ENCODE measurements around the gene FHOD1.
A peak's percentile ranks its signal among the peaks of the same experiment; 100 is the strongest.

Gene FHOD1

GRCh38 chr16:67191995-67192681 lies 55.1 kb downstream of the FHOD1 start, which contains the start of gene E2F4:
E2F4 (plus strand) TSS chr16:67192155; CDS start chr16:67192228, 73 bp downstream.
- TF ChIP-seq, protein P1, sequence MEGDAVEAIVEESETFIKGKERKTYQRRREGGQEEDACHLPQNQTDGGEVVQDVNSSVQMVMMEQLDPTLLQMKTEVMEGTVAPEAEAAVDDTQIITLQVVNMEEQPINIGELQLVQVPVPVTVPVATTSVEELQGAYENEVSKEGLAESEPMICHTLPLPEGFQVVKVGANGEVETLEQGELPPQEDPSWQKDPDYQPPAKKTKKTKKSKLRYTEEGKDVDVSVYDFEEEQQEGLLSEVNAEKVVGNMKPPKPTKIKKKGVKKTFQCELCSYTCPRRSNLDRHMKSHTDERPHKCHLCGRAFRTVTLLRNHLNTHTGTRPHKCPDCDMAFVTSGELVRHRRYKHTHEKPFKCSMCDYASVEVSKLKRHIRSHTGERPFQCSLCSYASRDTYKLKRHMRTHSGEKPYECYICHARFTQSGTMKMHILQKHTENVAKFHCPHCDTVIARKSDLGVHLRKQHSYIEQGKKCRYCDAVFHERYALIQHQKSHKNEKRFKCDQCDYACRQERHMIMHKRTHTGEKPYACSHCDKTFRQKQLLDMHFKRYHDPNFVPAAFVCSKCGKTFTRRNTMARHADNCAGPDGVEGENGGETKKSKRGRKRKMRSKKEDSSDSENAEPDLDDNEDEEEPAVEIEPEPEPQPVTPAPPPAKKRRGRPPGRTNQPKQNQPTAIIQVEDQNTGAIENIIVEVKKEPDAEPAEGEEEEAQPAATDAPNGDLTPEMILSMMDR (IDR thresholded peaks at IDR 0.05; ENCODE audit: low read depth, low read length), result no peak
- peak; percentile 80 for DNase-seq (ENCODE audit: extremely low read depth, low read depth)

DNA sequence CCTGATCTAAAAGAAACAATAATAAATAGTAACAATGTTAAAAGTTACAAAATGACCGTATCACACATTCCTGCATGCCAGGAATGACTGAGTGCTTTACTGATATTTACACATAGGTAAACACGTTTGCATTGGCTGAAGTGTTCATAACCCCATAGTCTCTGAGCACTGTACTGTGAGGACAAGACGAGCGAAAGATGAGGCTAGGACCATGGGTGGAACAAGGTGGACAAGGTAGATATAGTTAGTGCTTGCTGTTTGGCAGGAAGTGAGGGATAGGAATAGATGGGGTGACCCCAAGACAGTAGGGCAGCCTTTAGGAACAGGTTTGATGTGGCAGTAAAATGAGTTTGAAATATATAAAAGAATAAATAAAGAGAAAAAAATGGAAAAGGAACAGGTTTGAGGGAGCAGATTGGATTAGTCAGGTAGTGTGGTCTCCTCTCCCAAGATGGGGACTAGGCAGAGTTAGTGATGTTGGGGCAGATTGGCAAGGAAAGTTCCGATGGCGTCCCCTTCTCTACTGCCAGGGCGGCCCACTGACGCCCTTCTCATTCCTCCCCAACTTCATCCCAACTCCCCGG lies 55.8 kb downstream of the FHOD1 start:
- TF ChIP-seq, protein P1 (IDR thresholded peaks at IDR 0.05; ENCODE audit: low read depth, low read length), result no peak
- no peak for DNase-seq (ENCODE audit: extremely low read depth, low read depth)

DNA sequence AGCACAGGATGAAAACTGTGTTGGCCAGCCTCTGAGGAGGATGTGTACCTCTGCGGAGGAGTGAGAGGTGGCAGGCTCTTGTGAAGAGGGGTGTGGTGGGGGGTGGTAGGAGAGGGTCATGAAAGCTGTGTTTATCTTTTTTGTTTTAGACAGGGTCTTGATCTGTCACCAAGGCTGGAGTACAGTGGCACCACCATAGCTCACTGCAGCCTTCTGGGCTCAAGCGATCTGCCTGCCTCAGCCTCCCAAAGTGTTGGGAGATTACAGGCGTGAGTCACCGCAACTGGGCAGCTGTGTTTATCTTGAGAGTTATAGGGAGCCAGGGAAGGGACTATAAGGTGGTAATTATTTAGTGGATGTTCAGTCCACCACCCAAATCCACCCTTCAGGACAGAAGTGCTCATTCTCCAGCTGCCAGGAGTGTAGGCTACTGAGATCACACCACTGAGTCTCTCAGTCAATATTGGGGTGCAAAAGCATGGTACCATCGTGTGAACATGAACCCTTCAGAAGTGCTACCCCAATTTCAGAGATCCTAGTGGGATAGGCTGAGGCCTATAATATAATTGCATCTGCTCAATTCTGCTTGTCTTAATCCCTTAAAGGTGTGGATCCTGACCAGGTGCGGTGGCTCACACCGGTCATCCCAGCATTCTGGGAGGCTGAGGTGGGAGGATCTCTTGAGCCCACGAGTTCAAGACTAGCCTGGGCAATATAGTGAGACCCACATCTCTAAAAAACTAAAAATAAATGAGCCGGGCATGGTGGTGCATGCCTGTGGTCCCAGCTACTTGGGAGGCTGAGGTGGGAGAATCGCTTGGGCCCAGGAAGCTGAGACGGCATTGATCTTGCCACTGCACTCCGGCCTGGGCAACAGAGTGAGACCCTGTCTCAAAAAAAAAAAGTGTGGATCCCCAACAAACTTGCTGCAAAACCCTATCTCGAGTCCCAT lies 56.6 kb downstream of the FHOD1 start:
- DNase-seq (ENCODE audit: extremely low read depth, low read depth), result no peak
- TF ChIP-seq, protein P1 (IDR thresholded peaks at IDR 0.05; ENCODE audit: low read depth, low read length), result no peak

- TF ChIP-seq, protein P1 (IDR thresholded peaks at IDR 0.05; ENCODE audit: low read depth, low read length), result no peak
- no peak for DNase-seq (ENCODE audit: extremely low read depth, low read depth)
Observed at GRCh38 chr16:67190041-67190440, 57.2 kb downstream of the FHOD1 start, which contains the start of gene EXOC3L1. EXOC3L1 (minus strand) TSS chr16:67190136; CDS start chr16:67189676, 460 bp downstream.

DNA sequence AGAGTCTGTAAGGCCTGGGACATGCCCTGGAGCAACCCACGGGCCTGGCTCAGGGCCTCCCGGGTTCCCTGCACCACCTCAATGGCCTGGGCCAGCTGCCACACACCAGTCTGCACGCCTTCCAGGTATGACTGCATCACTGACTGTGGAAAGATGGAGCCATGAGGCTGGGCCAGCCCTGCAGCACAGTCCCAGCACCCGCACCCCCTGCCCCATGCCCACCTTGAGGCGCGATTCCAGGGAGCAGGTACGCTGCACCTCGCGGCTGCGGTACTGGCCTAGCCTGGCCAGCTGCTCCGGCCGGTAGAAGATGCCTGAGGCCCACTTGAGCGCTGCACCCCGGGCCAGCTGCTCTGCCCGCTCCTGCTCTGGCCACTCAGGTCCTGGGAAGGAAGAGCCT lies 58.5 kb downstream of the FHOD1 start:
- TF ChIP-seq, protein P1 (IDR thresholded peaks at IDR 0.05; ENCODE audit: low read depth, low read length), result no peak

GRCh38 chr16:67188323-67188722 lies 59.0 kb downstream of the FHOD1 start:
- DNase-seq (ENCODE audit: extremely low read depth, low read depth), result no peak
- TF ChIP-seq, protein P1 (IDR thresholded peaks at IDR 0.05; ENCODE audit: low read depth, low read length), result no peak

More for the DNA sequence above, 58.5 kb downstream of the FHOD1 start:
- DNase-seq (ENCODE audit: extremely low read depth, low read depth), result no peak
